Measurements from ENCODE around the gene APOBEC3H. TPM values are rescaled to one million over a fixed set of nuclear protein-coding genes. Genes with fewer than 3 reads are reported as not detected.
"Not testable (repeated sequence)": the region's sequence is repeated elsewhere in the genome, so short reads cannot be mapped to it uniquely, and the experiment has no call there.

Gene APOBEC3H
- total and polyA plus RNA-seq, 9 of the 15 experiments (the other 6 are each of a cell fraction or from before 2014, with no cell fraction given): 0.10 to 0.21 TPM; not detected in 7

- Histone ChIP-seq H3K79me2 (ENCODE audit: control insufficient read depth, insufficient read depth, low read length) (peaks cover 4% of the 10 kb centered on the region; the same call in 2 of the 3 replicates), H3K9me3 (replicated peaks; ENCODE audit: control insufficient read depth, insufficient read depth, low read depth, low read length) (no peaks in the 10 kb centered on the region), H3K9me1 (ENCODE audit: control insufficient read depth, insufficient read depth, low read length) (no peaks in the 10 kb centered on the region), H2AFZ (ENCODE audit: low read depth, low read length) (no peak overlapping the region), H3K4me2 (ENCODE audit: insufficient read depth, low read length) (no peak overlapping the region), H3K27me3 (ENCODE audit: control insufficient read depth in 2 of 2, insufficient read depth in 2 of 2, low read length in 2 of 2) (no peaks in the 10 kb centered on the region), H3K9ac (ENCODE audit: insufficient read depth in 1 of 2, low read depth in 2 of 2, low read length in 2 of 2) (no peak overlapping the region), H3K27ac (ENCODE audit: extremely low read depth, low read depth, low read length) (no peak overlapping the region), H3K4me1 (replicated peaks in 1 of 2; ENCODE audit: control insufficient read depth in 2 of 2, insufficient read depth in 2 of 2, low read length in 2 of 2) (peaks cover 0 to 17% of the 10 kb centered on the region in 2 experiments; a peak in 4 of 5 replicates), H3K4me3 (no peak overlapping the region), H3K36me3 (ENCODE audit: control insufficient read depth, insufficient read depth, low read length) (no peaks in the 10 kb centered on the region), H4K20me1 (replicated peaks; ENCODE audit: control insufficient read depth, insufficient read depth, low read length) (no peaks in the 10 kb centered on the region)
- DNase-seq (ENCODE audit: extremely low read depth in 1 of 4, low spot score in 3 of 4): no peak
- in situ Hi-C loops (cut with MboI): no loop called here
- POLR2A ChIA-PET: no interaction called here
- no peak for FAIRE-seq
- no peak for TF ChIP-seq NFE2L1 (tag; IDR thresholded peaks at IDR 0.05; ENCODE audit: borderline replicate concordance, low read depth)
- no peak for TF ChIP-seq DIDO1 (tag; IDR thresholded peaks at IDR 0.05; ENCODE audit: low read depth)
- no peak for TF ChIP-seq ZC3H4 (CRISPR knock-in tag; IDR thresholded peaks at IDR 0.05; ENCODE audit: borderline replicate concordance)
- TF ChIP-seq FOSL1 (tag; conservative IDR thresholded peaks at IDR 0.05): no peak
- WGBS (ENCODE audit: insufficient coverage, low coverage, missing lambda C conversion rate): 40% methylated on average over 2 of the region's 2 CpGs
- intact Hi-C loops (cut with micrococcal nuclease): no loop called here
- BruUV-seq (replicated peaks): no TSS peak
- CTCF ChIA-PET (ENCODE audit: low intra/inter-chr PET ratio): no interaction called here
- no peak for ATAC-seq
Measured at GRCh38 chr22:39073981-39074380, 23.1 kb upstream of the APOBEC3H start.

- POLR2A ChIA-PET; H3K9me3 ChIP-seq (replicated peaks; ENCODE audit: control insufficient read depth, insufficient read depth, low read depth, low read length); FAIRE-seq; H3K9me1 ChIP-seq (ENCODE audit: control insufficient read depth, insufficient read depth, low read length); H3K4me2 ChIP-seq (ENCODE audit: insufficient read depth, low read length); H3K36me3 ChIP-seq (ENCODE audit: control insufficient read depth, insufficient read depth, low read length); H3K27me3 ChIP-seq (ENCODE audit: control insufficient read depth in 2 of 2, insufficient read depth in 2 of 2, low read length in 2 of 2); ATAC-seq; BruUV-seq (replicated peaks); intact Hi-C loops (cut with micrococcal nuclease); H3K9ac ChIP-seq (ENCODE audit: insufficient read depth in 1 of 2, low read depth in 2 of 2, low read length in 2 of 2); DNase-seq (ENCODE audit: extremely low read depth in 1 of 4, low spot score in 3 of 4); H4K20me1 ChIP-seq (replicated peaks; ENCODE audit: control insufficient read depth, insufficient read depth, low read length); H3K79me2 ChIP-seq (ENCODE audit: control insufficient read depth, insufficient read depth, low read length); CTCF ChIA-PET (ENCODE audit: low intra/inter-chr PET ratio); H3K27ac ChIP-seq (ENCODE audit: extremely low read depth, low read depth, low read length); H3K4me3 ChIP-seq: not testable (repeated sequence)
- 80% methylated on average over 1 of the region's 24 CpGs for WGBS (ENCODE audit: insufficient coverage, low coverage, missing lambda C conversion rate)
- in situ Hi-C loops (cut with MboI): loop anchor here (5.0 kb wide), 1 partner anchor 34 kb away; the partner anchor contains the start of gene APOBEC3F
- H3K4me1 ChIP-seq (replicated peaks in 1 of 2; ENCODE audit: control insufficient read depth in 2 of 2, insufficient read depth in 2 of 2, low read length in 2 of 2): peaks cover 0 to 17% of the 10 kb centered on the region in 2 experiments; a peak in 4 of 5 replicates
- H2AFZ ChIP-seq (ENCODE audit: low read depth, low read length): peak overlapping the region; percentile 55; the same call in 1 of the 2 replicates
Measured at GRCh38 chr22:39076155-39077025, 20.7 kb upstream of the APOBEC3H start.

Measured in K562 (cell line).